ENCODE results near the gene PARD3.

The PARD3 gene

DNA sequence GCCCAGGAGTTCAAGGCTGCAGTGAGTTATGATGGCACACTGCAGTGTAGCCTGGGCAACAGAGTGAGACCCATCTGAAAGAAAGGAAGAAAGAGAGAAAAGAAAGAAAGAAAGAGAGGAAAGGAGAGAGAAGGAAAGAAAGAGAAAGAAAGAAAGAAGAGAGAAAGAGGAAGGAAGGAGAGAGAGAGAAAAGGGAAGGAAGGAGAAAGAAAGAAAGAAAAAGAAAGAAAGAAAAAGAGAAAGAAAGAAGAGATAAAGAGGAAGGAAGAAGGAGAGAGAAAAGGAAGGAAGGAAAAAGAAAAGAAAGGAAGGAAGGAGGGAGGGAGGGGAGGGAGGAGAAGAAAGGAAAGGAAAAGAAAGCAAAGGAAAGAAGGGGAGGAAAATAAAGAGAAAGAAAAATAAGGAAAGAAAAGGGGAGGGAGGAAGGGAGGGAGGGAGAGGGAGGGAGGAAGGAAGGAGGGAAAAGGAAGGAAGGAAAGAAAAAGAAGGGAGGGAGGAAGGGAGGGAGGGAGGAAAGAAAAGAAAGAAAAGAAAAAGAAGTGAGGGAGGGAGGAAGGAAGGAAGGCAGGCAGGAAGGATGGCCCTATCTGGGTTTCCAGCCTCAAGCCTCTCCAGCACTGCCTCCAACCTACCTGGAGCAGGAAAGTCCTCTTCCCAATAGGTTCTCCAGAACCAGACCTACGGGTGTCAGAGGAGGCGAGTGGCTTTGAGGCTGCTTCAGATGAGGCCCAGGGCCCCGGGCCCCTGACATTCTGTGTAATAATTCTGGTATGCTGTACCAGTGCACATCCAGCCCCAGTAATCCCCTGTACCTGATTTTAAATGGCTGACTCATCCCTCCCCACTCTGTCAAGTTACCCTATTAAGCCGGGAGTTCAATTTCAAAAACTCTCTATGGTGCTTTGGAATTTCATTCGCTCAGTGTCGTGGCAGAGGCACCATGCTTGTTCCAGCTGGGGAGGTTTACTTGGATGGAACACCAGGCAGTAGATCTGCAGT, 6.8 kb upstream of the PARD3 start:
- DNase-seq, result no peak

GRCh38 chr10:34817586-34817985, 2.5 kb upstream of the PARD3 start:
- no peak for DNase-seq

DNA sequence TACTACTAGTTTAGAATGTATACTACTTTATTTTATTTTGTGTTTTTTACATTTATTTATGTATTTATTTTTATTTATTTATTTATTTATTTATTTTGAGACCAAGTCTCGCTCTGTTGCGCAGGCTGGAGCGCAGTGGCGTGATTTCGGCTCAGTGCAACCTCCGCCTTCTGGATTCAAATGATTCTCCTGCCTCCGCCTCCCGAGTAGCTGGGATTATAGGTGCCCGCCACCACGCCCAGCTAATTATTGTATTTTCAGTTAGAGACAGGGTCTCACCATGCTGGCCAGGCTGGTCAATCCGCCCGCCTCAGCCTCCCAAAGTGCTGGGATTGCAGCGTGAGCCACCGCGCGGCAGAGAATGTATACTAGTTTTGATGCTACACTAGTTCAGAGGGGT, 2.0 kb upstream of the PARD3 start:
- no peak for DNase-seq

DNA sequence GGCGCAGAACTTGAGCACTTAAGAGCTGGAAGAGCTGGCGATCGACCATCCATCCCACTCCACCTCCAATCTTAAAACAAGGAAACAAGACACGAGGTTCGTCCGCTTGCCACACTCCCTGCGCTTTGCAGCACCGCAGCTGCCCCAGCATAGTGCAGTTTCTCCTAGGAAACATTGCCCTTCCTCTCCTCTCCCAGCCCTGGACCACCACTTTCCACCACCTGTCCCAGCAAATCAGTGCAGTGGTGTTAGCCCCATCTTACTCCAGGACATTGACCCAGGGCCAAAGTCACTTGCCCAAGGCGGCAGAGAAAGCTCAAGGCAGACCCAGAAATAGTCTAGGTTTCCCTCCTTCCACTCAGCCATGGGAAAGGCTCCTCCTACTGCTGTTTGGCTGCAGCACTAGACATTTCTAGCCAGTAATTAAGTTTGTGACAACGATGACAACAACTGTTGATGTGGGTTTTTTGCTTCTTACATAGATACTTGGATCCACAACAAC, 1.5 kb upstream of the PARD3 start:
- no peak for DNase-seq

DNA sequence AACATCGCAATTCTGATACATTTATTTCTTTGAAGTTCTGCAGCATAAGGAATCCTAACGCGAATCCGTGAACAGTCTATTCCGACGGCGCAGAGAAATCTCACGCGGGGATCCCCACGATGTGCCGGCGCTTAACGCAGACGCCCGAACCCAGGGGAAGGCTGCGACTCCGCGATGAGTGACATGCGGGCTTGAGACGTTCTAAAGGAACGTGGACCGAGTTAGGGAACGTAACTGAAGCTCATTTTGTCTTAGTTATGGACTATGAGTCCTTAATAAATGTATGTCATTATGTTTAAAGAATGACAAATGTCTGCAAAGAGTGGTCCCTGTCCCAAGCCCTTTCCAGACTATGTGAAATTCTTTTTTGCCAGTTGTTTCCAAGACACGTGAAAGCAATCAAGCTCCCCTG, 995 bp upstream of the PARD3 start:
- no peak for DNase-seq

GRCh38 chr10:34814913-34815184, 247 bp downstream of the PARD3 start:
- no peak for DNase-seq

DNA sequence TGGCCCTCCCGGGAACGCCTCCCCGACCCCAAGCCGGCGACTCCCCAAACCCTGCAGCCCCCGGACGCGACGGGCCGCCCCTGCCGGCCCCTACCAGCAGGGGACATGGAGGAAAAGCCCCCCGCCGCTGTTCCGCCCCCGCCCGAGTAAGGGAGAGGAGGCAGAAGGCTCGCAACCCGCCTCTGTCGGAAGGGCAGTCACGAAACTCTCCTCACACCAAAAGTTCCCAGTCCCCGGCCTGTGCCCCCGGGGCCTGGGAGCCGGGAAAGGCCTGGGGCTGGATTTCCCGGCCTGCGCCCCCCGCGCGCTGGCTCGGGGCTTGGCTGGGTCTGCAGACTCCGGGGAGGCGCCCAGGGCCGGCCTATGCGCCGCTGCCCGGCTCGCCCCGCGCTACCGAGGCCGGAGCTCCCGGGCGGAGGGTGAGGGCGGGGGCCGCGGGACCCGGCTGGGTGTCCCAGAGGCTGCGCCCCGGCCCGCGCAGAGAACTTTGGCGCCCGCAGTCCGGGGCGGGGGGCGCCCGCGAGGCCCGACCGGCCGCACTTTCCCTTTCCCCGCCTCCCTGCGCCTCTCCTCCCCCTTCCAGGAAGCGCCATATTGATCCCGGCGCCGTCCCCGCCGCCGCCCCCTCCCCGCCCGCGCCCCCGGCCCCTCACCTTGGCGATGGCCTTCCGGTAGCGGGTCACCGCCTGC, 728 bp downstream of the PARD3 start:
- DNase-seq, result no peak

DNA sequence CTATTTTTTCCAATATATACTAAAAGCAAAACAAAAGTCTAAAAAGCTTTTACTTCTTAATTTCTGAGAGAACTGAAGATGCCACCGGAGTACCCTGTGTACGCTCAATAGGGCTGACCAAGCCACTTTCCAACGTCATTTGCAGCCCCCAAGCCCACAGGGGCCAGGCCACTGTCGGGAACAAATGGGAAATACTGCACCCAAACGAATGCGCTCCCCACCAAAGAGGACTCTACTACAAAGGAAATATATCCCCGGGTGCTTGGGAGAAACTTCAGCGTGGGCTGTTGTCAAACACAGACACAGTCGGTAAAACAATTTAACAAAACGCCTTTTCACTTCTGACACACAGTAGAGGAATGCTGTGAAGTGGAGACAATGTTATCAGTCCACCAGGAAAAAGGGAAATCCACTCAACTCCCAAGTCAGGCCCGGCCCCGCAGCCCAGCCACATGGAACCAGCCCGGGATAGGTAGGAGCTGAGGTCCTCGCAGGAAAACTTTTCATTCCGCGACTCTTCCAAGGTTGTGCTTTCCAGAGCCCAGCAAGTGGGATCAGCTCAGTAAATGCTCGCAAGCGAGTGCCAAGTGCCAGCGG, 1.4 kb downstream of the PARD3 start:
- no peak for DNase-seq

DNA sequence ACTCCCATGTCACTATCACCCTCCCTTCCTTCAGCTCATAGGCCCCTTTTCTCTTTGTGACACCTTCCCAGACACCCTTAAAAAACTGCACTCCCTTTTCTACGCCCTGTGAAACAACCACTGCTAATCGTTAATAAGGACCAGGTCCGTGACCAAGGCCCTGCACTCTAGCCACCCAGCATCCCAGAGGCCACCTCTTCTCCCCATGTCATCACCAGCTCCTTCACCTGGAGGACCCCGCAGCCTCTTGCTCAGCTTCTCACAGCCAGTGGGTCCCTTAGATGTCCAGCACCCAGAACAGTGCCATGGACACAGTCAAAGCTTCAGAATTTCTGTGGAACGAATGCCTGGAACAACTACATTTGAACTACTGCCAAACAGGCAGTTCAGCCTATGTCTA, 2.3 kb downstream of the PARD3 start:
- DNase-seq, result no peak

DNA sequence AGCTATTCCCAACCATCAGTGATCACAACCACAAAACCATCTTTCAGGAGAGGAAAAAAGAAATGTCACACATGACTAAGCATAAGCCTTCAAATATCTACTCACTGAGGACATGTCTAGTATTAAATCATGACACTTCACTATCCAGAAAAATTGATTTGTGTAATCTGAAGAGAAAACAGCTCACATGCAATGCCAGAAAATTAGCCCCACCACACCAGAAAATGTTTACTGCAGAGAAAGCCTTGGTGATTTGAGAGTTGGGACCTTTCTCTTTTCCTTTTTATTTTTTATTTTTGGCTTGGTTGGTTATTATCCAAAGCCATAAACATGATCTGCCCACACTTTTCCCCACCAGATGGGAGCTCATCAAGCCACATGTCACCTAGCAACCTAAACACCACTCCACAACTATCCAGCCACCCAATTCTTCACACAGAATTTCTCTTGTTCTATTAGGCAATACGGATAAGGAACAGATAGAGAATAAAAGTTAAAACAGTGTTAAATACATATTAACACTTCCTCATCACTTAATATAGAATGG, 3.1 kb downstream of the PARD3 start:
- DNase-seq, result no peak

DNA sequence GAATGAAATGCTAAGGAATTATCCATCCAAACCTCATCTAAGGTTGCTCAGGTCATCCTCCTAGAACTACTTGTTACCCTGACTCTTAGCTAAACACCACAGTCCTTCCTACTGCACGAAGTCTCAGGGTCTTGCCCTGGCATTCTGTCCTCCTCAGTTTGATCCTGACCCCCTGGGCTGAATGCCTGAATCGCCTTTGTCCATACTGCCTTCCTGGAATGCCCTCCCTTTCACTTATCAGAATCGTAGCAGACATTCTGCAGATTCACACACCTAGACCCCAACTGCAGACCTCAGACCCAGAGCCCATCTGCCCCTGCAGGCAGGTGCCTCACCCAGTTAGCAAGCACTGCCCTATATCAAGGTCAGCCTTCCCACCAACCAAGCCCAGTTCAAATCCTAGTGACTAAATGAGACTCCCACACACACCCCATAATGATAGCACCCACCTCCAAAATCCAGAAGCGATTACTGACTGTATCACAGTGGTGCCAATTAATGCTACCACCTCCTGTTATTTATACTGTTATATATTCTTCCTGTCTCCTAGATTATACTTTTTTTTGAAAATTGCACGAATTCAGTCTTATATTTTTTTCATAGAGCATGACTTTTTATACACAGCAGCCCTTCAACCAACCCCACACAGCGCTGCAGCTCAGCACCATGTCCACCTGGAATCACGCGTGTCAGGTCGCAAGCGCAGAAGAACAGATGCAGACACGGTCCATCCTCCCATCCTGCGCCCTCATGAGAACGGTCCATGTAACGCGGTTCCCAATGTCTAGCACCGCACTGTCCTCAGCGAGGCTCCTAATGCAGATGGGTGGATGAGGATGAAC, 3.7 kb downstream of the PARD3 start:
- no peak for DNase-seq

DNA sequence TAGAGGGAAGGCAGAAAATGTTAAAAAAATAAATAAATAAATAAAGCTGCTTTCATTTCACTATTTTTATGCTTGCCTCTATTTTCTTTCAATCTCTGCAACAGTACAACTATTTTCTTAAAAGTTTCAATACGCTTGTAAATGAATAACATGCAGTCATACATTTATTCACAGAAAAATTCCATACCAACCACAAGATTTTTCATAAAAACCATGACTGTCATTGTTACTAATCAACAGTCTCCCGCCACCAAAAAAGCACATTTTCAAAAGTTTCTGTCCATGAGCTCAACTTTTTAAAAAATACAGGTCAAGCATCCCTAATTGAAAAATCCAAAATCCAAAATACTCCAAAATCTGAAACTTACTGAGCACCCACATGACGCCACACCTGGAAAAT, 5.3 kb downstream of the PARD3 start:
- no peak for DNase-seq

- no peak for DNase-seq
Observed at GRCh38 chr10:34808801-34809745, 6.0 kb downstream of the PARD3 start.

GRCh38 chr10:34808336-34808735, 6.8 kb downstream of the PARD3 start:
- DNase-seq, result no peak

DNA sequence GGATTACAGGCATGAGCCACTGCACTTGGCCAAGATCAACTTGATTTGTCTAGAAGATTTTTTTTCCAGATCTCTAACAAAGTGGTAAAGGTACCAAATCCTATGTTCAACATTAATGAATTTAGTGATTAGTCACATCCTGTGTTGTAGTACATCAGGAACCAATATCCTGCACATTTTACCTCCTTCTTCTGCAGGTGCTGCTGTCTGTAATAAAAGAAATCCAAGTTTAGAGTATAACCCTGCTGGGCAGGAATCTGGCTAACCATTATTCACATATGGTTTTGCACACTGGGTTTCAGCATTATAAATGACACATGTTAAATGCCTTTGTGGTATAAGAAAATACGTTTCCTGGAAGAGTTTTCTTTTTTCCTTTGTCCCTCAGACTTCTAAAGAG, 10.8 kb downstream of the PARD3 start:
- DNase-seq, result no peak

DNA sequence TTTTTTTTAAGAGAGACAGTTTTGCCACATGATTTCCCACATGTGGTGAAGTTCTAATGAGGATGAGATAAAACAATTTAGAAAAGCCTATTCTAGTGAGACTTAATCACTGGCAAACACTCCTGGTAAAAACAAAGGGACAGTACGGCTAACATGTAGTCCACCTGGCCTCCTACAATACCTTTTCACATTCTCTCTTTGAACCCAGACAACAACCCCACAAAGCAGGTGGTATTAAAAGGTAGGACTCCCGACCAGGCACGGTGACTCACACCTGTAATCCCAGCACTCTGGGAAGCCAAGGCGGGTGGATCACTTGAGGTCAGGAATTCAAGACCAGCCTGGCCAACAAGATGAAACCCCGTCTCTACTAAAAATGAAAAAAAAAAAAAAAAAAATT, 12.4 kb downstream of the PARD3 start:
- no peak for DNase-seq

GRCh38 chr10:34801097-34801733, 13.9 kb downstream of the PARD3 start:
- no peak for DNase-seq

DNA sequence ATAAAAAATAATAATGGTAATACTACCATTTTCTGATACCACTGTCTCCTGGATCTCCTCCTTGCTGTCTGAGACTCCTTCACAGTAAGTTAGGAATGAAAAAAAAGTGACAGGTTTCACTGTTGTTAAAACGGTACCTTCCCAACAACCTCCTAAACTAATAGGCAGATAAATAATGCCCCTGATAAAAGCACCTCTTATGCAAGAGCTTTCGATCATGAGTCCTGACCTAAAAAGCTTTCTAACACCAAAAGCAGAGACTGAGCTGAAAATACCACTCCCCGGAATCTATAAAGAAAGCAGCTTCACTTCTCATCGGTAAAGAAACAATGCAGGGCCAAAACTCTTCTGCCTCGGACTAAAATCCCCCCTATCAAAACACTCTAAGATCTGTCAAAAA, 14.5 kb downstream of the PARD3 start:
- DNase-seq, result no peak

DNA sequence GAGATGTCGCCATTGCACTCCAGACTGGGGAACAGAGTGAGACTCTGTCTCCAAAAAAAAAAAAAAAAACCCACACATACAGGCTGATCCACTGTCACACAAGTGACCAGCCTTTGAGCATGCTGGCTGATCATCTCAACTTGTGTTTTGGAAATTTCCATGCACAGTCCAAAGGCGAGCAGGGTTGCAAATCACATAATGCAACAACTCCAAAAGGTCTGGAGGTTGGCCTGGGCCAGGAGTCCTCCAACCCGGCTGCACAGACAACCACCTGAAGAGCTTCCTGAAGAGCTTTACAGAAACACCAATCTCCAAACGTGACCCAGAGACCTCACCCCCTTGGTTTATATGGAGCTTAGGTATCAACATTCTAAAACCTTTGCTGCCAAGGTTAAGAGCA, 16.4 kb downstream of the PARD3 start:
- no peak for DNase-seq

- no peak for DNase-seq
Observed at GRCh38 chr10:34797155-34797554, 17.9 kb downstream of the PARD3 start.

GRCh38 chr10:34796133-34796532, 19.0 kb downstream of the PARD3 start:
- no peak for DNase-seq
